PC-3 (cell line): ENCODE data around the gene CRIM1. TPM values are rescaled to one million over a fixed set of nuclear protein-coding genes. Genes with fewer than 3 reads are reported as not detected.
A peak's percentile ranks its signal among the peaks of the same experiment; 100 is the strongest.

ENCODE experiments used
- ATAC-seq: fragments of 200-7000 bp; cut with Tn5 transposase; 2 replicates; pipeline ENCODE4 v1.9.1; 2020; ENCODE audit warnings: mild to moderate bottlenecking, moderate library complexity
- BruUV-seq: library from RNA; stranded (reverse); fragments of 400-500 nt; replicated peaks from 2 replicates; lab custom pipeline; 2021; lab: Mats Ljungman, UMichigan
- CTCF ChIA-PET: fragments of 300-600 bp; sonication (Branson Sonifier 250); formaldehyde crosslinking; loops from one replicate; lab custom pipeline; 2022; ENCODE audit warnings: antibody characterized with exemption; lab: Charles Lee
- POLR2A ChIA-PET: fragments of 300-600 bp; sonication (Branson Sonifier 250); formaldehyde crosslinking; loops from one replicate; lab custom pipeline; 2022; ENCODE audit warnings: antibody characterized with exemption; ENCODE audit not compliant: unreplicated experiment; lab: Charles Lee
- DNase-seq: peaks from one replicate; pipeline ENCODE4 v3.0.0-alpha.2; 2015
- H2AFZ ChIP-seq: fragments of 300-600 bp; sonication (generic); 2 replicates; pipeline ENCODE4 v1.6.0; 2016; ENCODE audit warnings: antibody characterized with exemption, low read length
- H3F3A ChIP-seq: fragments of 300-600 bp; sonication (generic); one replicate; pipeline ENCODE4 v1.6.0; 2017; ENCODE audit warnings: antibody characterized with exemption, low read length, control low read depth, mild to moderate bottlenecking; ENCODE audit not compliant: unreplicated experiment
- H3K27ac ChIP-seq: fragments of 300-600 bp; sonication (generic); 2 replicates; pipeline ENCODE4 v1.5.1; 2016; ENCODE audit warnings: mild to moderate bottlenecking, low read length
- H3K27me3 ChIP-seq: fragments of 300-600 bp; sonication (generic); 2 replicates; pipeline ENCODE4 v1.6.1; 2016; ENCODE audit warnings: low read length, mixed read lengths
- H3K36me3 ChIP-seq: fragments of 300-600 bp; sonication (generic); 2 replicates; pipeline ENCODE4 v1.6.1; 2016; ENCODE audit warnings: low read depth, mixed run types, low read length, mixed read lengths
- H3K4me1 ChIP-seq: fragments of 300-600 bp; sonication (generic); 2 replicates; pipeline ENCODE4 v1.5.1; 2016; ENCODE audit warnings: low read length; ENCODE audit not compliant: insufficient read depth
- H3K4me2 ChIP-seq: fragments of 300-600 bp; sonication (generic); 2 replicates; pipeline ENCODE4 v1.6.0; 2016; ENCODE audit warnings: low read length
- H3K4me3 ChIP-seq: fragments of 300-600 bp; sonication (generic); 2 replicates; pipeline ENCODE4 v1.5.1; 2016; ENCODE audit warnings: mild to moderate bottlenecking, low read length, mixed read lengths
- H3K79me2 ChIP-seq: fragments of 300-600 bp; sonication (generic); 2 replicates; pipeline ENCODE4 v1.6.1; 2017; ENCODE audit warnings: low read length, mixed read lengths
- H3K9ac ChIP-seq: fragments of 300-600 bp; sonication (generic); 2 replicates; pipeline ENCODE4 v1.6.0; 2016; ENCODE audit warnings: mild to moderate bottlenecking, low read length
- H3K9me2 ChIP-seq: fragments of 300-600 bp; sonication (generic); replicated peaks from 2 replicates; pipeline ENCODE4 v1.6.1; 2016; ENCODE audit warnings: mixed run types, low read length, mixed read lengths
- H3K9me3 ChIP-seq: fragments of 300-600 bp; sonication (generic); 2 replicates; pipeline ENCODE4 v1.6.1; 2016; ENCODE audit warnings: low read length, mixed read lengths
- H4K20me1 ChIP-seq: fragments of 300-600 bp; sonication (generic); 2 replicates; pipeline ENCODE4 v1.6.1; 2016; ENCODE audit warnings: low read length, mixed read lengths
- EZH2 ChIP-seq: fragments of 300-600 bp; sonication (generic); IDR thresholded peaks from one replicate; pipeline ENCODE4 v1.6.1; 2017; ENCODE audit warnings: antibody characterized with exemption, mild to moderate bottlenecking, low read length; ENCODE audit not compliant: unreplicated experiment
- EZH2phosphoT487 ChIP-seq: fragments of 300-600 bp; sonication (generic); IDR thresholded peaks from 2 replicates; pipeline ENCODE4 v1.6.1; 2018; ENCODE audit warnings: mild to moderate bottlenecking, antibody characterized with exemption, low read length, borderline replicate concordance
- intact Hi-C: fragments of 100-400 bp; cut with micrococcal nuclease; formaldehyde crosslinking; loops from 2 replicates; pipeline ENCODE4 v1.9.0; 2023
- total RNA-seq: library from RNA; depleted of rRNA; stranded (reverse); fragments of >200 nt; gene quantifications from 2 replicates; pipeline ENCODE4 v1.2.3, GENCODE V29; 2014
- TF ChIP-seq, protein P1 (sequence below): fragments of 300-600 bp; sonication (generic); conservative IDR thresholded peaks from 2 replicates; pipeline ENCODE4 v1.5.1; 2017; ENCODE audit warnings: antibody characterized with exemption, low read depth, mild to moderate bottlenecking, low read length

Gene CRIM1
- total RNA-seq, 1 experiment from 2014 or later = 70.7 TPM

- Histone ChIP-seq H3K79me2 (peaks cover 89% of the 10 kb centered on the region), H3K9me3 (no peaks in the 10 kb centered on the region), H3K9ac (no peak overlapping the region), H3F3A (no peaks in the 10 kb centered on the region), H3K36me3 (peaks cover 12% of the 10 kb centered on the region; the same call in 1 of the 2 replicates), H3K27me3 (no peaks in the 10 kb centered on the region), H3K9me2 (no peaks in the 10 kb centered on the region), H3K4me1 (peaks cover 5% of the 10 kb centered on the region; the same call in 1 of the 2 replicates), H3K4me3 (no peak overlapping the region), H2AFZ (no peak overlapping the region), H4K20me1 (0 out of 2 replicates have a peak, but pooled peaks cover 9% of the 10 kb centered on the region), H3K27ac (no peak overlapping the region), H3K4me2 (no peak overlapping the region)
- ATAC-seq (no peak), DNase-seq (no peak)
- TF ChIP-seq, protein P1, sequence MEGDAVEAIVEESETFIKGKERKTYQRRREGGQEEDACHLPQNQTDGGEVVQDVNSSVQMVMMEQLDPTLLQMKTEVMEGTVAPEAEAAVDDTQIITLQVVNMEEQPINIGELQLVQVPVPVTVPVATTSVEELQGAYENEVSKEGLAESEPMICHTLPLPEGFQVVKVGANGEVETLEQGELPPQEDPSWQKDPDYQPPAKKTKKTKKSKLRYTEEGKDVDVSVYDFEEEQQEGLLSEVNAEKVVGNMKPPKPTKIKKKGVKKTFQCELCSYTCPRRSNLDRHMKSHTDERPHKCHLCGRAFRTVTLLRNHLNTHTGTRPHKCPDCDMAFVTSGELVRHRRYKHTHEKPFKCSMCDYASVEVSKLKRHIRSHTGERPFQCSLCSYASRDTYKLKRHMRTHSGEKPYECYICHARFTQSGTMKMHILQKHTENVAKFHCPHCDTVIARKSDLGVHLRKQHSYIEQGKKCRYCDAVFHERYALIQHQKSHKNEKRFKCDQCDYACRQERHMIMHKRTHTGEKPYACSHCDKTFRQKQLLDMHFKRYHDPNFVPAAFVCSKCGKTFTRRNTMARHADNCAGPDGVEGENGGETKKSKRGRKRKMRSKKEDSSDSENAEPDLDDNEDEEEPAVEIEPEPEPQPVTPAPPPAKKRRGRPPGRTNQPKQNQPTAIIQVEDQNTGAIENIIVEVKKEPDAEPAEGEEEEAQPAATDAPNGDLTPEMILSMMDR = no peak
- TF ChIP-seq EZH2phosphoT487 = no peak
- no TSS peak for BruUV-seq
- CTCF ChIA-PET = no interaction called here
- POLR2A ChIA-PET = no interaction called here
- intact Hi-C loops = no loop called here
Measured at GRCh38 chr2:36425608-36426355, 70.2 kb downstream of the CRIM1 start.

- Histone ChIP-seq H3K4me1 (peaks cover 5% of the 10 kb centered on the region; the same call in 1 of the 2 replicates), H3K79me2 (peaks cover 89% of the 10 kb centered on the region), H3K4me3 (no peak overlapping the region), H3K27me3 (no peaks in the 10 kb centered on the region), H3K9me2 (no peaks in the 10 kb centered on the region), H3K9ac (no peak overlapping the region), H2AFZ (no peak overlapping the region), H4K20me1 (0 out of 2 replicates have a peak, but pooled peaks cover 9% of the 10 kb centered on the region), H3K27ac (no peak overlapping the region), H3K4me2 (no peak overlapping the region), H3F3A (no peaks in the 10 kb centered on the region), H3K36me3 (peaks cover 12% of the 10 kb centered on the region; the same call in 1 of the 2 replicates), H3K9me3 (no peaks in the 10 kb centered on the region)
- TF ChIP-seq, protein P1 = no peak
- no peak for TF ChIP-seq EZH2
- TF ChIP-seq EZH2phosphoT487 = no peak
- ChIA-PET POLR2A (no interaction called here), CTCF (no interaction called here)
- intact Hi-C loops = no loop called here
- DNase-seq (peak; percentile 25), ATAC-seq (peak; percentile 73)
- no TSS peak for BruUV-seq
Measured at GRCh38 chr2:36427790-36428243, 72.2 kb downstream of the CRIM1 start.

DNA sequence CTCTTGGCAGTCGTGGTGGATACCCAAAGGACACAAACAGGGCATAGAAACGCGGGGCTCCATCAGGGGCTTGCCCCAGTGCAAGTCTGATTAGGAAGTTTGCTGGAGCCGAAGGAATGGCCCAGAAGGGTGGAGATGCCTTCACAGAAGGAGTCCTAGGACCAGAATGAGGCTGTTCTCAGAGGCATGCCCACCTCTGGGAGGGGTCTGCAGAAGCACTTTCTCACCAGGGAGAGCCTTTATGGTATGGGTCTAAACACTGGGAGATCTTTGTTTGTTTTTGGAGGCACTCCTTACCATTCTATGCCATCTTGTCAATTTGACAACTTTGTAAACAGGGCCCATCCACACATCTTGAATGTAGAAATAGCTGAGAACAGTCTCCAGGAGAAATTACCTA is 75.0 kb downstream of the CRIM1 start:
- H3K4me2 ChIP-seq = no peak overlapping the region
- H3K9me3 ChIP-seq = no peaks in the 10 kb centered on the region
- peaks cover 5% of the 10 kb centered on the region; the same call in 1 of the 2 replicates for H3K36me3 ChIP-seq
- ChIA-PET CTCF (no interaction called here), POLR2A (no interaction called here)
- peaks cover 5% of the 10 kb centered on the region; the same call in 1 of the 2 replicates for H3K4me1 ChIP-seq
- H3K27ac ChIP-seq = no peak overlapping the region
- no peaks in the 10 kb centered on the region for H3F3A ChIP-seq
- TF ChIP-seq EZH2 (no peak), EZH2phosphoT487 (no peak)
- TF ChIP-seq, protein P1 = no peak
- H3K27me3 ChIP-seq = no peaks in the 10 kb centered on the region
- H3K4me3 ChIP-seq = no peak overlapping the region
- ATAC-seq (no peak), DNase-seq (no peak)
- H4K20me1 ChIP-seq = 0 out of 2 replicates have a peak, but pooled peaks cover 9% of the 10 kb centered on the region
- H3K9ac ChIP-seq = no peak overlapping the region
- intact Hi-C loops = no loop called here
- no TSS peak for BruUV-seq
- H3K79me2 ChIP-seq = peaks cover 92% of the 10 kb centered on the region
- H3K9me2 ChIP-seq = no peaks in the 10 kb centered on the region
- H2AFZ ChIP-seq = no peak overlapping the region
